ENCODE results near the gene FUCA2.
"Not testable (repeated sequence)": the region's sequence is repeated elsewhere in the genome, so short reads cannot be mapped to it uniquely, and the experiment has no call there.

The FUCA2 gene

DNA sequence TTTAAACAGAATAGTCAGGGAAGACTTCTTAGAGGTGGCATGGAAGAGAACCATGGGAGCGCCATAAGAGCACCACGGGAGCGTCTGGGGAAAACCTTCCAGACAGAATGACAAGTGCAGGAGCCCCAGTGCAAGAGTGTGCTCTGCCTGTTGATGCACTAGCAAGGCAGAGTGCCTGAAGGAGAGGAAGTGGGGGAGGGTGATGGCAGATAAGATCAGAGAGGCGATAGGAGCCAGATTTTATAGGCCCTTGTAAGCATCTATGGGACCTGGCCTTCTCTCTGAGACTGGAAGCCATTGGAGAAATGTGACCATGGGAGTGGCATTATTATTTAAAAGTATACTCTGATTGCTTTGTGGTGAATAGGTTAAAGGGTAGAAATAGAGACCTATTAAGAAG lies 13.1 kb downstream of the FUCA2 start:
- no peak for DNase-seq (ENCODE audit: low read depth in 2 of 2)

DNA sequence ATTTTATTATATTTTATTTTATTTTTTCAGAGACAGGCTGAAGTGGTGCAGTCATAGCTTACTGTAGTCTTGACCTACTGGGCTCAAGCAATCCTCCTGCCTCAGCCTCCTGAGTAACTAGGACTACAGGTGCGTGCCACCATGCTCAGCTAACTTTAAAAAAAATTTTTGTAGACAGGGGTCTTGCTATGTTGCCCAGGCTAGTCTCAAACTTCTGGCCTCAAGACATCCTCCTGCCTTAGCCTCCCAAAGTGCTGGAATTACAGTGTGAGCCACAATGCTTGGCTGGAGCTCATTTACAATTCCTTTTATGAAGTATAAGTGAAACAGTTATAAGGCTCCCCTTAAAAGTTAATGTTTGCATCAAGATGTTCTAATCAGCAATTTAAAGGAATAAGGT lies 14.5 kb downstream of the FUCA2 start:
- no peak for DNase-seq (ENCODE audit: low read depth in 2 of 2)

DNA sequence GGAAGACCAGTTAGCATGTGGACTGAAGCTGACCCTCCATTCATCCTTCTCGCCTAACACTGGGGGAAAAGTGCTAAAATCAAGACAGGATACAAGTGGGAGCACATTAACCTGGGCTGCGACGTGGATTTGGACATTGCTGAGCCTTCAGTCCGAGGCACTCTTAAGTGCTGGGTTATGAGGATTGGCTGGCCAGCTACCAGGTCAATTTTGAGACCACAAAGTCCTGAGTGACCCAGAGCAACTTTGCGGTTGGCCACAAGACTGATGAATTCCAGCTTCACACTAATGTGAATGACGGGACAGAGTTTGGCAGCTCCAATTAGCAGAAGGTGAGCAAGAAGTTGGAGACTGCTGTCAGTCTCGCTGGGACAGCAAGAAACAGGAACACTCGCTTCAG lies 20.7 kb downstream of the FUCA2 start:
- DNase-seq (ENCODE audit: low read depth in 2 of 2): no peak

DNA sequence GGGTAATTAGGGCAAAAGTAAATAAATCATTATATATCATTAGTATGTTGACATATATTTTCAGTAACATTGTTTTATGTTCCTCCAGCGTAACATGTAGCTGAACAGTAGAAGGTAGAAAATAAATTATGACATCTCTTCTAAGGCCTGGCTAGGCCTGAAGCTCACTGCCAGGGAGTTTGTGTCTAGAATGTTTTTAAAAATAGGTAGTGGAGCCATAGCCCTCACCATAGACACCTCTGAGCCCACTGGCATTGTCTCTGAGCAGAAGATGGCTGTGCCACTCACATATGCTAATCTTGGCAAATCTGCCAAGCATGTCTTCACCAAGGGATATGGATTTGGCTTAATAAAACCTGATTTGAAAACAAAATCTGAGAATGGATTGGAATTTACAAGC lies 21.3 kb downstream of the FUCA2 start:
- DNase-seq (ENCODE audit: low read depth in 2 of 2): no peak

DNA sequence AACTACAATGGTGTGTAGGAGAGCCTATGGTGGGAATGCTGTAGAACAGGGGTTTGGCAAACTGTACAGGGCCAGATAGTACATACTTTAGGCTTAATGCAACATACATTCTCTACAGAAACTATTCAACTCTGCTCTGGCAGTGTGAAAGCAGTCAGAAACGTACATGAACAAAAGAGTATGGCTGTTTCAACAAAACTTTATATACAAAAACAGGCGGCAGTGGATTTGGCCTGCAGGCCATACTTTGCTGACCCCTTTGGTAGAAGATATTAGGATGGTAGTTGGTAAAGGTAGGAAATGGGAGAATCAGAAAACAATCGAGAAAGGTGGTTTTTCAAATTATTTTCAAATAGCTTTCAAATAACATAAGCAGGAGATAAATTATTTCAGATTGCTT lies 24.8 kb downstream of the FUCA2 start:
- DNase-seq (ENCODE audit: low read depth in 2 of 2): no peak

DNA sequence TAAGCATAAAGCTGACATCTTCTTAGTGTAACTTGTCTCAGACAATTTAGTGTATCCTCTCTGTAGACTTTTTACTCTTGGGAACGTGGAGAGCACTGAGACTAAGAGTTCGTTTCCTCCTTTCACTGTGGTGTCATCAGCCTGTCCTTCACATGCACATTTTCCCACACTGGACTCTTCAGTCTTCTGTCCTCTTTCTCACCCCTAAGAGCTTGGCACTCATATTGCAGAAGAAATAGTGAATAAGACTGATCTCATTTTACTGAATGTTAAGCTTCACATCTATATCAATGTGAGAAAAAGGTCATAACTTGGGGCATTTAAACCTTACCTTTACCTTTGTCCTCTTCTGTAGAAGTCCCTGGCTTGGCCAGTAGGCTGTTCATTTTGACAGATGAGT lies 25.6 kb downstream of the FUCA2 start:
- no peak for DNase-seq (ENCODE audit: low read depth in 2 of 2)

DNA sequence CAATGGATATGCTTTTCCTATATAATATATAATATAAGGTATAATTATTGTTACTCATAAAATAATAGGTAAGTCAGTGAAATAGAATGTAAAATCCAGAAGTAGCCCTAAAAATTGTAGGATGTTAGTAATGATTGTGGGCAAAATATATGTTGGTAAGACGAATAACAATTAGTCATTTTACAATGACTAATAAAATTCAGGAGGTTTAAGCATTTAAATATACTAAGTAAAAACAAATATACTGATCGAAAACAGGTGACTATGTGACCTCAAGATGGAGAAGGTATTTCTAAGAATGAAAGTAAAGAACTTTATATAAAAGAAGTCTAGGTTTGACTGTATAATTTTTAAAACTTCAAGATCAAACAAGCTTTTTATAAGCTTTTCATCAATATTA lies 28.9 kb downstream of the FUCA2 start:
- DNase-seq (ENCODE audit: low read depth in 2 of 2): no peak

DNA sequence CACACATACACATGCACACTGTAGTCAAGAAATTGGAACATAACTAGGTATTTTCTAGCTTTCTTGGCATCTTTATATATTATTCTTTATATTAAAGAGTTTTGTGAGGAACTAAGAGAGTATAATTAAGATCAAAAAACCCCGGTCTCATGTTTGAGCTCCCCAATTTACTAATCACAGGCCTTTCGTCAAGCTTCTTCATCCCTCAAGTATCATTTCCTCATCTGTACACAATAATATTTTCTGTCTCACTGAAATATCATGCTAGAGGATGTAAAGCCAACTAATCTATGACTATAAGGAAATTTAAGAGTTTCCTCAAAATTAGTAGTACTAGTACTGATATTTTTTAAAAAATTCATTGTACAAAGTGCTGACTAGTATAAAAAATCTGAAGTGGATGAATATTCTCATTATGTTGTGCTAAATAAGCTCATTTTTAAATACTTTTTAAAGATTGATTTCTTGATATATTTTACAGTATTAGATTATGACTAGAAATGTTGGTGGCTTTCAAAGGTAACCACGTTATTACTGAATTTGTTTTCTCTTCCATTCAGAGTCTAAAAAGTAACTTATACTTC lies 32.9 kb downstream of the FUCA2 start:
- no peak for DNase-seq (ENCODE audit: low read depth in 2 of 2)

DNA sequence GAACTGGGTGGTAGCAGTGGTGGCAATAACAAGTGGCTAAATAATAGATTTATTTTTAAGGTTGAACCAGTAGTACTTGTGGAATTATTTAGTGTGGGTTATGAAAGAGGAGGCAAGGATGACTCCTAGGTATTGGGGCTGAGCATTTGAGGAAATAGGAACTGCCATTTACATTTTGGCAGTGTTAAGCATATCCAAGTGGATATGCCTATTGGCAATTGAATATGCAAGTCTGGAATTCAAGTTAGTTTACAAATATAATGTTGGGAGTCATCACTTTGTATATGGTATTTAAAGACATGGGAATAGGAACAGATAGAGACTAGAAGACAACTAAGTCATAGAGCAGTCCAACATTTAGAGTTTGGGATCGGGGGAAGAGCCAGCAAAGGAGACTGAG lies 35.0 kb downstream of the FUCA2 start:
- no peak for DNase-seq (ENCODE audit: low read depth in 2 of 2)

DNA sequence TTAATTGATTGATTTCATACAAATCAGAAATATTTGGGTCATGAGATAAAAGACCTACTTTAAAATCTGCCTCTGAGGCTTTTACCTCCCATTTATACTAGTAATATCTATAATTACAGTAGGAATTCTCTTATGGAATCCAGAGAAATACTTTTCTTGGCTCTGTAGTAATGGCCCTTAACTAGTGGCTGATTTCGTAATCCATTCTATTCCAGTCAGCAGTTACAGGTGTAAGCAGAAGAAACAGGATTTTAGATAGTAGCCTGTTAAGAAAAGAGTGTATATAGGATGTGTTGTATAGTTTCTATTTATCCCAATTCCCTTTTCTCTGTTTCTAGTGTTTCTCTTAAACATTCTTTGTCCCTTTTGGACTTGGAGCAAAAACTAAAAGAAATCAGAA lies 39.7 kb downstream of the FUCA2 start:
- no peak for DNase-seq (ENCODE audit: low read depth in 2 of 2)

DNA sequence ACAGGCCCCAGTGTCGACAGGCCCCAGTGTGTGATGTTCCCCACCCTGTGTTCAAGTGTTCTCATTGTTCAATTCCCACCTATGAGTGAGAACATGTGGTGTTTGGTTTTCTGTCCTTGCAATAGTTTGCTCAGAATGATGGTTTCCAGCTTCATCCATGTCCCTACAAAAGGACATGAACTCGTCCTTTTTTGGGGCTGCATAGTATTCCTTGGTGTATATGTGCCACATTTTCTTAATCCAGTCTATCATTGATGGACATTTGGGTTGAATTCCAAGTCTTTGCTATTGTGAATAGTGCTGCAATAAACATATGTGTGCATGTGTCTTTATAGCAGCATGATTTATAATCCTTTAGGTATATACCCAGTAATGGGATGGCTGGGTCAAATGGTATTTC lies 42.7 kb downstream of the FUCA2 start:
- not testable (repeated sequence) for DNase-seq (ENCODE audit: low read depth in 2 of 2)

DNA sequence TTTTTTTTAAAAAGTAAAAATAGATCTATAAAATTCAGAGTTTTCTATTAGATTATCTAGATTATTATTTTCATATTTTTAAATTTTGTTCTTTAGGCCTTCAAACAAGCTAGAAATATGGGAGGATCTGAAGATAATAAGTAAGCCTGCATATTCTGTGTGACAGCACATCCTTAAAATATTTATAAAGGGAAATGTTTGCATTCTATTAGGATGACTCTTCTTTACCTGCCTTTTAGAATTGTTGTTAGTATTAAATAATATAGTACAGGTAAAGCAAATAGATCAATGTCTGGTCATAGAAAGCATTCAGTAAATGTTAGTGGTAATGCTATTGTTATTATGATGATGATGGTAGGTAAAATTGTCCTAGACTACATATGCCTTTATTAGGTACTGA lies 43.5 kb downstream of the FUCA2 start:
- no peak for DNase-seq (ENCODE audit: low read depth in 2 of 2)

DNA sequence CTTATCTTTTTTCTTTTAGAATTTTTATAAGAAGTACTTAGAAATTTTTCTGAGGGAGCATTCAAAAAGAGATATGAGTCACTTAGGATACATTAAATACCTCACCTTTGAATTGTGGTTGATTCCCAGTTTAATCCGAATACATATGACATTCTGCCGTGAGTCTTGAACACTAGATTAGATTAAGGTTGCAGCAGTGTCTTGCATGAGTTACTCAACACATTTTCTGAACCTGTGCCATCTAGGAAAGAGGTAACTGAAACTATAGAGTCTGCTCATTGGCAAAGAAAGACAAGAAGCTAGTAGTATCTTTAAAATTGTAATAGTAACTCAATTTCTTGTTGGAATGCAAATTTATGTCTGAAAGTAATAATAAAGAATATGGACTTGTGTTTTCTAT lies 46.0 kb downstream of the FUCA2 start:
- no peak for DNase-seq (ENCODE audit: low read depth in 2 of 2)

DNA sequence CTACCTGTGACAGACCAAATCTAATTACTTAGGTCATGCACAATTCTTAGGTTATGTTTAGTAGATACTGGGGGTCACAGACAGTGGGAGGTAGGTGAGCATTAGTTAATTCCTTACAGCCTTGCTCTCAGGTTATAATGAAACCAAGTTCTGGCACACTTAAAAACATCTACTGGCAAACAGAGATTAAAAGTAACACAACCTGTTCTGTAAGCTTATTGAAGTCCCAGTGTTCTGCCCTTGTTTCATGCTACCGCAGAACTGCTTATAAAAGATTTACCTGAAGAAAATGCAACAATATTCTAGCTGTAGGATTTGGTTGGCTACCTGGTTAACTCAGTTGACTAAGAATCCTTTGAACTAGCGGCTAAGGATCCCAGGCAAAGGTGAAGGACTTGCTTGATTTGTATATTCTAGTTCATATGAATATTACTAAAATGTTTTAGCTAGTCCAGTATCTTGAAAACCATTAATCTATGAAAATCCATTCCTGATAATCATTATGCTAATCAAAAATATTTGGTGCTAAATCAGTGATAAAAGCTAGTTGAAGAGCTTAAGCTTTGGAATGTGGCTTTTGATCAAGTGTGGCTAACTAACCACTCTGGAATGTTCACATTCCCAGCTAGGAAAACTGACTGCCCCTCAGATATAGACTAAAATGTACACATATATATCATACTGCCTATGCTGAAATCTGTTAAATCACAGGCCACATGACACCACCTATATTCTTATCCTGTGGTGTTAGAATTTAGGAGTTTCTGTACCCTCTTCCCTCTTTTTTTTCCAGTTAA lies 53.8 kb downstream of the FUCA2 start:
- no peak for DNase-seq (ENCODE audit: low read depth in 2 of 2)

DNA sequence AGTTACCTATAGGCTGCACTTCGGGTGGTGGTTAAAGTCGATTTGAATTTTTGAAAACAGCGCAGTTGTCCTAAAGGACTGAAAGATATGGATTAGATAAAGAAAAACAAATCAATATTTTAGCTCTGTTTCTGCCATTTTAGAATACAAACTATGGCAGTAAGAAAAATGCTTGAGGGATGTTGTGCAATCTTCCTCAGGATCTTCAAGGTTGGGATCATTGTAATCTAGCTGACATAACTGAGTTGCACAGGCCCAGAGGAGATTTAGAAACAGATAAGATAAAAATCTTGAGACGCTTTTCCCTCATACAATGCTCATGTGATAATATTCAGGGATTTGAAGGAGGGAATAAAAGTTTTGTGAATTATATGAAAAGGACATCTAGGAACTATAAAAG lies 60.0 kb downstream of the FUCA2 start:
- DNase-seq (ENCODE audit: low read depth in 2 of 2): no peak

DNA sequence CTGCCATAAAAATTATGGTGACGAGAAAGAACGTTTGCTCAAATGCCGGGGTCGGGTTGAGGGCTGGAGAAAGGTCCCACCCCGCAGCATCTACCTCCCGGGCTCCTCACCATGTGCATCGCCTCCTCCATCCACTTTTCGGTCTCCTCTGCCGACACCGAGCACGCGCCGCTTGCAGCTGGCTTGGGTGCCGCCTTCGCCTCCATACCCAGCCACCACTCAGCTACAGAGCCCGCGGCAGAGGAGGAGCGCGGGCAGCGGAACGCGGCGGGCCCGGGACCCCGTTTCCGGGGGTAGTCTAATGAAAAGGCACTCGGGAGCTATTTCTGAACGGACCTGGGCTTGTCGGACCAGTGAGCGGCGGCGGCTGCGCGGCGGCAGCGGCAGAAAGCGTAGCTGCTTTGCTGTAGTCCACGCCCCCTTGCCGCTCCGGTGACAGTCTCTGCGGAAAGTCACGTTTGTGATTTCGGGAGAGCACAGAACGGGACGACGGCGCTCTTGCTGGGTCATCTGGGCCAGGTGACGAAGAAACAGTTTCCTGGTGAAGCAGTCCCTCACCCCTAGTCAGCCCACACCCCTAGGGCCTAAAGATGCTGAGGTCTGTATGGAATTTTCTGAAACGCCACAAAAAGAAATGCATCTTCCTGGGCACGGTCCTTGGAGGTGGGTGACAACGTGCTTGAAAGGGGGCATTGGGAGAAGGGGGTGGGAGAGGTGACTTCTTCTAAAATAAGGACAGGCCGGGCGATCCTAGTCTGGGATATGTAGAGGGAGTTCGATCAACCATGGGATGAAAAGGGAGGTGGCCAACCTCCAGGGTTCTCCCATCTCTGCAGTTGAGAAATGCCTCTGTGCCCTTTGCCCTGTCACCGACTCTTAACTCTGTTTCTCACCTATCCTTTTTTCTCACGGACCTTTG lies 60.8 kb downstream of the FUCA2 start, which contains the start of the genes ADAT2 and PEX3:
ADAT2 (minus strand) TSS at position 243 of the 919 bp plus-strand sequence; CDS start at position 206, 37 bp downstream.
PEX3 (plus strand) TSS at position 353 of the 919 bp plus-strand sequence; CDS start at position 591, 238 bp downstream.
- peak; percentile 79 to 86 for DNase-seq (ENCODE audit: low read depth in 2 of 2)

DNA sequence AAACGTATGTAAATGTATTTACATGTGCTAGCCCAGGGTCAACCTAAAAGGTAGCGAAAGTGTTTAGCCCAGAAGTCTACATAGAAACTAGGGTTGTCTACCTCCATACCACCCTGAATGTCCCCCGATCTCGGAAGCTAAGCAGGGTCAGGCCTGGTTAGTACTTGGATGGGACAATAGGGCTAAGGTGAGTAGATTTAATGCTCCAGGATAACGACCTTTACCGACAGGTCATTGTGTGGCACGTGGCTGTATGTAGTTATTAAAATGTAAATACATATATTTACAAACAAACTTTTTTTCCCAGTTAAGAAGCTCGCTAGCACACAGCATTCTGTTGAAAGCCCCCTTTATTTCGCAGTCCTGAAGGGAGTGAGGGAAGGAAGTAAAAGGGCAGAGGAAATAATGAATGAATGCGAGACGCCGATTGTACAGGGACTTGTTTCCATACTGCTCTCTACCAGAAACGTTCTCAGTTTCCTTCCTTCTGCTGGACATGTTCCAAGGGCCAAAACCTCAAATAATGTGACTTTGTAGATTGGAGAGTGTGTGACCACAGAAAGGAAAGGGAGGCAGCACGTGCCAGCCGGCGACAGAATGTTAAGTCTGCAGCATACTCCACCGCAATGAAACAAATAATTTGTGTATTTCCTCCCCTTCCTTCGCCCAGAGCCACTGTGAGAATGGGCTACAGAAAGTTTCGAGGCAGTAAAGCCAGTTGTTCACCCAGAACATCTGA lies 61.6 kb downstream of the FUCA2 start:
- peak; percentile 3 for DNase-seq (ENCODE audit: low read depth in 2 of 2)

DNA sequence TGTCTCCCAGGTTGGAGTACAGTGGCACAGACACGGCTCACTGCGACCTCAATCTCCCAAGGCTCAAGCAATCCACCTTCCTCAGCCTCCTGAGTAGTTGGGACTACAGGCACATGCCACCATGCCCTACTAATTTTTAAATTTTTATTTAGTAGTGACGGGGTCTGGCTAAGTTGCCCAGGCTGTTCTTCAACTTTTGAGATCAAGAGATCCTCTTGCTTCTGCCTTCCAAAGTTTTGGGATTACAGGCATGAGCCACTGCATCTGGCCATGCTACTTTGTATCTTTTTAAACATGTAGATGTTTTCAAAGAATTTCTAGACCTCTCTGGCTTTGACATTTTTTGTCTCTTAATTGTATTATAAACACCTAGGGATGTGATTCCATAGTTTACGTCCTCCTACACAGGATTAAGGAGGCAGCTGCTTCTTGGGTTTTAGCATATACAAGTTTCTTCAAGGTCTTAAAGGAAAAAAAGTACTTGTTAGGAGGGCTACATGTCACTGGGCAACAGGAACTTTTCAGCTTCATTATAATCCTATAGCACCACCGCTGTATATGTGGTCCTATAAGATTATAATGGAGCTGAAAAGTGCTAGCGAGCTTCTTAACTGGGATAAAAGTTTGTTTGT lies 62.3 kb downstream of the FUCA2 start:
- no peak for DNase-seq (ENCODE audit: low read depth in 2 of 2)

DNA sequence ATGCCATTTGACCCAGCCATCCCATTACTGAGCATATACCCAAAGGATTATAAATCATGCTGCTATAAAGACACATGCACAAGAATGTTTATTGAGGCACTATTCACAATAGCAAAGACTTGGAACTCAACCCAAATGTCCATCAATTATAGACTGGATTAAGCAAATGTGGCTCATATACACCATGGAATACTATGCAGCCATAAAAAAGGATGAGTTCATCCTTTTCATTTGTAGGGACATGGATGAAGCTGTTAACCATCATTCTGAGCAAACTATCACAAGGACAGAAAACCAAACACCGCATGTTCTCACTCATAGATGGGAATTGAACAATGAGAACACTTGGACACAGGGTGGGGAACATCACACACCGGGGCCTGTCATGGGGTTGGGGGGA lies 63.7 kb downstream of the FUCA2 start:
- DNase-seq (ENCODE audit: low read depth in 2 of 2): not testable (repeated sequence)
